HEK293T (cell line): ENCODE data around the gene CEP83.

ENCODE experiments used
- BHLHE40 ChIP-seq: fragments of 450-650 bp; IDR thresholded peaks from 2 replicates; pipeline ENCODE4 v1.6.1; 2016; ENCODE audit warnings: mild to moderate bottlenecking, moderate library complexity, borderline replicate concordance
- CTBP1 ChIP-seq: fragments of 450-650 bp; IDR thresholded peaks from 2 replicates; pipeline ENCODE4 v1.6.1; 2016; ENCODE audit warnings: borderline replicate concordance
- ELF4 ChIP-seq: fragments of 450-650 bp; IDR thresholded peaks from 2 replicates; pipeline ENCODE4 v1.6.1; 2017; ENCODE audit warnings: antibody characterized with exemption
- L3MBTL2 ChIP-seq: fragments of 450-650 bp; conservative IDR thresholded peaks from 2 replicates; pipeline ENCODE4 v1.6.1; 2016; ENCODE audit warnings: mild to moderate bottlenecking
- NFRKB ChIP-seq: fragments of 450-650 bp; IDR thresholded peaks from 2 replicates; pipeline ENCODE4 v1.6.1; 2016; ENCODE audit warnings: mild to moderate bottlenecking, moderate library complexity
- PKNOX1 ChIP-seq: fragments of 450-650 bp; IDR thresholded peaks from 2 replicates; pipeline ENCODE4 v1.6.1; 2016
- SP1 ChIP-seq: fragments of 450-650 bp; IDR thresholded peaks from 2 replicates; pipeline ENCODE4 v1.6.1; 2017
- TARDBP ChIP-seq: fragments of 450-650 bp; IDR thresholded peaks from 2 replicates; pipeline ENCODE4 v1.6.1; 2016
- ZNF384 ChIP-seq: fragments of 450-650 bp; IDR thresholded peaks from 2 replicates; pipeline ENCODE4 v1.6.1; 2016

DNA sequence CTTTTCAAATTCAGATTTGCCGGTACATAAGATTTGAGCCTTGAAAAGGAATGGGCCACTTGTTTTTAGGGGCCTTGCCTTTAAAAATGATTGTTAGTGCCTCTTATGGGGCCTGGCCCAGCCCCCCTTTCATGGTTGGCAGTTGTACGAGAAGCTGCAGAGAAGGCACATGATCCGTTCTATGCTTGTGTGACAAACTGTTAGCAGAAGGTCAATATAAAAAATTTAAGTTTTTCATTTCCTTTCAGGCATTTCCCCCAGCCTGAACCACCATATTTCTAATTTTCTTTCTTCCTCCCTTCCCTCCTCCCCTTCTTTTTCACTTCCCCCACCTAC lies 192.2 kb downstream of the CEP83 start:
- TF ChIP-seq ZNF384 (no peak), BHLHE40 (no peak), NFRKB (no peak), L3MBTL2 (no peak), ELF4 (no peak), SP1 (no peak), PKNOX1 (no peak), CTBP1 (no peak), TARDBP (no peak)
